ENCODE measurements around the gene CDKN1B. TPM values are rescaled to one million over a fixed set of nuclear protein-coding genes. Genes with fewer than 3 reads are reported as not detected.

CDKN1B gene
- total RNA-seq, 2 donors from 2014 or later: 23.7 to 42.4 TPM

GRCh38 chr12:12720672-12721161, 3.5 kb downstream of the CDKN1B start:
- ATAC-seq: no peak
- intact Hi-C loops (cut with DNase I): loop anchor here in 1 of 2 donors (10.0 kb wide), 1 partner anchor 64 kb away; the partner anchor contains the start of gene APOLD1
- no peak for DNase-seq

- intact Hi-C loops (cut with DNase I): loop anchor here in 1 of 2 donors (10.0 kb wide), 1 partner anchor 64 kb away; the partner anchor contains the start of gene APOLD1
- DNase-seq (no peak), ATAC-seq (no peak)
Observed at GRCh38 chr12:12721176-12721751, 4.1 kb downstream of the CDKN1B start.

GRCh38 chr12:12721814-12722434, 4.8 kb downstream of the CDKN1B start:
- intact Hi-C loops (cut with DNase I): loop anchor here in 1 of 2 donors (10.0 kb wide), 1 partner anchor 63 kb away; the partner anchor contains the start of gene APOLD1
- no peak for ATAC-seq
- no peak for DNase-seq

- DNase-seq (no peak), ATAC-seq (no peak)
- intact Hi-C loops (cut with DNase I): loop anchor here in 1 of 2 donors (10.0 kb wide), 1 partner anchor 62 kb away; the partner anchor contains the start of gene APOLD1
Observed at GRCh38 chr12:12722435-12723148, 5.4 kb downstream of the CDKN1B start.

GRCh38 chr12:12723149-12723680, 6.0 kb downstream of the CDKN1B start:
- DNase-seq (no peak), ATAC-seq (no peak)
- intact Hi-C loops (cut with DNase I): loop anchor here in 1 of 2 donors (10.0 kb wide), 1 partner anchor 62 kb away; the partner anchor contains the start of gene APOLD1

- intact Hi-C loops (cut with DNase I): loop anchor here in 1 of 2 donors (10.0 kb wide), 1 partner anchor 61 kb away; the partner anchor contains the start of gene APOLD1
- ATAC-seq: peak; percentile 24 to 39
- peak; percentile 47 for DNase-seq
Observed at GRCh38 chr12:12723681-12724420, 6.7 kb downstream of the CDKN1B start.

GRCh38 chr12:12724421-12725085, 7.4 kb downstream of the CDKN1B start:
- peak in 1 of 2 donors; percentile 0 for ATAC-seq
- intact Hi-C loops (cut with DNase I): loop anchor here in 1 of 2 donors (1.0 to 10.0 kb wide), 2 partner anchors 7 to 60 kb away; partner anchors contain the start of genes APOLD1 and CDKN1B
- DNase-seq: no peak

- ATAC-seq (peak; percentile 83 to 87), DNase-seq (peak; percentile 94)
- intact Hi-C loops (cut with DNase I): loop anchor here in 1 of 2 donors (1.0 to 10.0 kb wide), 2 partner anchors 8 to 59 kb away; partner anchors contain the start of genes APOLD1 and CDKN1B
Observed at GRCh38 chr12:12725086-12725955, 8.2 kb downstream of the CDKN1B start.

- no peak for DNase-seq
- intact Hi-C loops (cut with DNase I): loop anchor here in 1 of 2 donors (1.0 to 10.0 kb wide), 2 partner anchors 9 to 59 kb away; partner anchors contain the start of genes APOLD1 and CDKN1B
- ATAC-seq: no peak
Observed at GRCh38 chr12:12725956-12726554, 8.9 kb downstream of the CDKN1B start.

- no peak for ATAC-seq
- intact Hi-C loops (cut with DNase I): loop anchor here in 1 of 2 donors (10.0 kb wide), 1 partner anchor 58 kb away; the partner anchor contains the start of gene APOLD1
Observed at GRCh38 chr12:12726555-12727093, 9.5 kb downstream of the CDKN1B start.

GRCh38 chr12:12731178-12731577, 14.0 kb downstream of the CDKN1B start:
- intact Hi-C loops (cut with DNase I): no loop called here
- DNase-seq (no peak), ATAC-seq (no peak)

More at GRCh38 chr12:12726555-12727093, 9.5 kb downstream of the CDKN1B start:
- no peak for DNase-seq

- intact Hi-C loops (cut with DNase I): no loop called here
- no peak for DNase-seq
- ATAC-seq: no peak
Observed at GRCh38 chr12:12731785-12732184, 14.6 kb downstream of the CDKN1B start.

GRCh38 chr12:12733118-12733517, 15.9 kb downstream of the CDKN1B start:
- DNase-seq (no peak), ATAC-seq (no peak)
- intact Hi-C loops (cut with DNase I): no loop called here

- intact Hi-C loops (cut with DNase I): no loop called here
- no peak for ATAC-seq
- DNase-seq: no peak
Observed at GRCh38 chr12:12734054-12734453, 16.9 kb downstream of the CDKN1B start.

GRCh38 chr12:12734561-12735071, 17.4 kb downstream of the CDKN1B start:
- intact Hi-C loops (cut with DNase I): no loop called here
- DNase-seq: no peak
- no peak for ATAC-seq

- intact Hi-C loops (cut with DNase I): no loop called here
Observed at GRCh38 chr12:12735301-12735700, 18.1 kb downstream of the CDKN1B start.

More at GRCh38 chr12:12735301-12735700, 18.1 kb downstream of the CDKN1B start:
- DNase-seq (no peak), ATAC-seq (no peak)

All from left cardiac atrium (tissue), 4 donors.